Measurements from ENCODE around the gene HAUS7.

The HAUS7 gene

DNA sequence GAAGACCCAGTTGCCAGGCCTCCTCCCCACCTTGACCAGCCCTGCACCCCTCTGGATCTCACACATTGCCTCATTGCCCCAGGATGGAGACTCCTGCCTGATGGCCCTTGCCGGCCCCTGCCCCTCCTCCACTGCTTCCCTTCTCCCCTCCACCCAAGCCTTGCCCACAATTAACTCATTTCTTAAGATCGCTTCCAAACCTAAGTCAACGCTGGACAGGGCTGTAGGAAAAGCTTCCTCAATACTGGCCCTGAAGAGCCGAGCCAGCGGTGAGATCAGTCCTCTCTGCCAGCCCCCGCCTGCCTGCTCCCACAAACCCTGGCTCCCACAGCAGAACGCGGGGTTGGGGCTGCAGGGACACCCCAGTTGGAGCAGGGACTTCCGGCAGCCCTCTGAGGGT lies 7.5 kb upstream of the HAUS7 start:
- DNase-seq (ENCODE audit: low read depth, low spot score) = no peak

GRCh38 chrX:153477364-153477857 lies 7.0 kb upstream of the HAUS7 start:
- DNase-seq (ENCODE audit: low read depth, low spot score) = no peak

- DNase-seq (ENCODE audit: low read depth, low spot score) = no peak
Measured at GRCh38 chrX:153476666-153477363, 6.4 kb upstream of the HAUS7 start.

- no peak for DNase-seq (ENCODE audit: low read depth, low spot score)
Measured at GRCh38 chrX:153475751-153476281, 5.4 kb upstream of the HAUS7 start.

- DNase-seq (ENCODE audit: low read depth, low spot score) = no peak
Measured at GRCh38 chrX:153475271-153475670, 4.9 kb upstream of the HAUS7 start.

- DNase-seq (ENCODE audit: low read depth, low spot score) = no peak
Measured at GRCh38 chrX:153474718-153475117, 4.3 kb upstream of the HAUS7 start.

- no peak for DNase-seq (ENCODE audit: low read depth, low spot score)
Measured at GRCh38 chrX:153474266-153474665, 3.9 kb upstream of the HAUS7 start.

DNA sequence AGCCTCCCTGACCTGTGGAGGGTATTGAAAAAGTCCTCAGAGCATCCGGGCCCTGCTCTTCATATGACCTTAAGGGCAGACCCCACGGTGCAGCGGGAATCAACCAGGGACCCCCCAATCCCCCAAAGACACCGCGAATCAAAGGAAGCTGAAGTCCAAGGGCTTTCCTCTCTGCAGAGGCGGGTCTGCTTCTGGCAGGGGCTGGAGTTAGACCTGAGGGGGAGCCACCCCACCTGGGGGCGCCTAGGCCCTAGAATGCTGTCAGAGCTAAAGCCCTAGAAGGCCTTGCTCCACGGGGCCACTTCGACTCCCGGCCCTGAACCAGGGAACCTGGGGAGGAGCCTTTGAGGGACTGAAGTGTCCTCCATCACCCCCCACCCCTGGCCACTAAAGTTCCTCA lies 2.8 kb upstream of the HAUS7 start:
- no peak for DNase-seq (ENCODE audit: low read depth, low spot score)

- DNase-seq (ENCODE audit: low read depth, low spot score) = no peak
Measured at GRCh38 chrX:153471663-153472280, 1.4 kb upstream of the HAUS7 start.

DNA sequence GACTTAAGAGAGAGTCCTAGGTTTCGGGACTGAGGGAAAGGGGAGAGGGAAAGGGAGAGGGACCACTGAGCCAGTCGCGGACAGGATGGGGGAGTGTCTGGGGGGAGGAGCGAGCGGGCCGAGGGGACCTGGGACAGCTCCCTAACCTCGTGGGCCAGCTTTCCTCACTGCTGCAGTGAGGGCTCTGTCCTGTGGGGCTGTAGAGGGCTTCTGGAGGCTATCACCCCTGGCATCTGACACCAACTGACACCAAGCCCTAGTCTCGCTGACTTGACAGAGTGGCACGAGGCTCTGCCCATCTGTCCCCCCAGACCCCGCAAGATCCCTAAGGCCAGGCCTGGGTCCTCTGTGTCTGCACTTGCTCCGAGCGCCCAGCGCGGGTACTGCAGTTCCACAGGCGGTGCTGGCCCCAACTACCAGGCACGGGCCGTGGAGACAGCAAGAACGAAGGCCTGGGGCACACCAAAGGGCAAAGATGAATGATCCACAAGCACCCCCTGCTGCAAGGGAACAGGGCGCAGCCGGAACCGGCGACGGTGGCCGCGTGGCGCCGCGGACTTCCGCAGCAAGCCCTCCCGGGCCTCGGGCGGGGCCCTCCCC lies 465 bp downstream of the HAUS7 start:
- DNase-seq (ENCODE audit: low read depth, low spot score) = peak; percentile 4

- no peak for DNase-seq (ENCODE audit: low read depth, low spot score)
Measured at GRCh38 chrX:153468008-153468580, 2.3 kb downstream of the HAUS7 start.

DNA sequence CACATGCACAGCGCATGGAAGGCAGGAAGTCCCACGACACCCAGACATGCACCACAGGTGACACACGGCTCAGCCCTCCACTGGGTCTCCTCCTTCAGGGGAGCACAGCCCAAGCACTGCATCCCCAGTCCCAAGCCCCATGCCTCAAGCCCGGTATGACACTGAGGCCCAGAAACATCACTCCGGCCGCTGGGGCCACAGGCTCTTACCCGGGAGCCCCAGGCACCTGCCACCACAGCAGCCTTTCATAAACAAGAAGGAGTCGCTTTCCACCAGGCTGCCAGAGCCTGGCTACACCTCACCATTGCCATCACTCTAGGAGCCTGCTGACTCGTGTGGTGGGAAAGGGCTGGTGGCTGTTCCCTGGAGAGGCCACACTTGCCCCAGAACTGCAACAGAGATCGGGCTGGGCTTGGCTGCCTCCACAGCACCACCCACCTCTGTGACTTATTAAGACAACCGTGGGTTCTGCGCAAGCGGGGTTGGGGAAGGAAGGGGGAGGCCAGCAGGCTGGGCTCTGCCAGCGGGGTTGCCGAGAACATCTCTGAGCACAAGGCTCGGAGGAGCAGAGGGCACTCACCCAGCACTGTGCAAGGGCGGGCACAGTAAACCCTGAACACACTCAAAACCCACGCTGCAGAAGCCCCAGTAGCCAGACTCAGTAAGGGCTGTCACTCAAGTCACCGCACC lies 4.5 kb downstream of the HAUS7 start:
- no peak for DNase-seq (ENCODE audit: low read depth, low spot score)

- DNase-seq (ENCODE audit: low read depth, low spot score) = no peak
Measured at GRCh38 chrX:153464116-153464515, 6.3 kb downstream of the HAUS7 start.

- no peak for DNase-seq (ENCODE audit: low read depth, low spot score)
Measured at GRCh38 chrX:153463556-153463955, 6.8 kb downstream of the HAUS7 start.

GRCh38 chrX:153463031-153463430 lies 7.3 kb downstream of the HAUS7 start:
- no peak for DNase-seq (ENCODE audit: low read depth, low spot score)

DNA sequence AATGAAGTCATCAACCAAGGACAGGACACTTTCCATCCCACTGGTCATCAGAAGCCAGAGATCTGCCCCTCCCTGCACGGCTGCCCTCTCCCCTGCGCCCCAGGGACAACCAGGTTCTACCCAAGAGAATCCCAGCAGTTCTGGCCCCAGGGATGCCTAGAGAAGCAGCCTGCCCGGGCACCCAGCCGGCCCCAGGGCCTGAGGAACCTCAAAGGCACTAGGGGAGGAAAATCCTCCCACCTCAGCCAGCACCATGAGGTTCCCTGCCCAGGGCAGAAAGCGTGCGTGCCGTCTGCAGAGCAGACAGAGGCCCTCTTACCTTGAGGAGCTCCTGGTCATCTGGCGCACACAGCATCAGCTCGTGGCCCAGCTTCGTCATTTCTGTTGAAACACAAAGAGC lies 8.1 kb downstream of the HAUS7 start:
- no peak for DNase-seq (ENCODE audit: low read depth, low spot score)

DNA sequence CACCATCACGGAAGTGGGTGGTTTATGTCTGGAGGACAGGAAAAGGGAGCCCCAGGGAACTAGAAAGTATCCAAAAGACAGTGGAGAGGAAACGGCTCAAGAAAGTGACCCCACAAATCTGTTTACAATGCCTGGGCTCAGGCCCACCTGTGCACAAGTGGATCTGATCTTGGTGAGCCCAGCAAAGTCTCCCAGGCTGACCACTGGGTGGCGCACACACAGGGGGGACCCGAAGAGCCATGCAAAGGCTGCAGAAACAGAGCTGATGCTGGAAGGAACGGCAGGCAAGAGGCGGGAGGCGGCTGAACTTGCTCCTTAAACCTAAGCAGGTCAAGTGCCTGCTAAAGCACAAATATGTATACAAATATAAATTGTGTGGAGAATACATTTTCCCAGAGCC lies 9.6 kb downstream of the HAUS7 start:
- no peak for DNase-seq (ENCODE audit: low read depth, low spot score)

- no peak for DNase-seq (ENCODE audit: low read depth, low spot score)
Measured at GRCh38 chrX:153459986-153460385, 10.4 kb downstream of the HAUS7 start.

DNA sequence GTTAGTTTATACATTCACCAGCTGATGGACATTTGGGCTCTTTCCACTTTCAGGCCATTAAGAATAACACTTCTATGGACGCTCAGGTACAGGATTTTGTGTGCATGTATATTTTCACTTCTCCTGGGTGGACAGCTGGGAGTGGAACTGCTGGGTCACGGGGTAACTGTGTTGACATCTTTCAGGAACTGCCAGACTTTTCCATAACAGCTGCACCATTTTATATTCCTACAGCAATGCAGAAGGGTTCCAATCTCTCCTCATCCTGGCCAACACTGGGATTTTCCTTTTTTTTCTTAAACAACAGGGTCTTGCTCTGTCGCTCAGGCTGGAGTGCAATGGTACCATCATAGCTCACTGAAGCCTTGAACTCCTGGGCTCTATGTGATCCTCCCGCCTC lies 11.9 kb downstream of the HAUS7 start:
- DNase-seq (ENCODE audit: low read depth, low spot score) = no peak

DNA sequence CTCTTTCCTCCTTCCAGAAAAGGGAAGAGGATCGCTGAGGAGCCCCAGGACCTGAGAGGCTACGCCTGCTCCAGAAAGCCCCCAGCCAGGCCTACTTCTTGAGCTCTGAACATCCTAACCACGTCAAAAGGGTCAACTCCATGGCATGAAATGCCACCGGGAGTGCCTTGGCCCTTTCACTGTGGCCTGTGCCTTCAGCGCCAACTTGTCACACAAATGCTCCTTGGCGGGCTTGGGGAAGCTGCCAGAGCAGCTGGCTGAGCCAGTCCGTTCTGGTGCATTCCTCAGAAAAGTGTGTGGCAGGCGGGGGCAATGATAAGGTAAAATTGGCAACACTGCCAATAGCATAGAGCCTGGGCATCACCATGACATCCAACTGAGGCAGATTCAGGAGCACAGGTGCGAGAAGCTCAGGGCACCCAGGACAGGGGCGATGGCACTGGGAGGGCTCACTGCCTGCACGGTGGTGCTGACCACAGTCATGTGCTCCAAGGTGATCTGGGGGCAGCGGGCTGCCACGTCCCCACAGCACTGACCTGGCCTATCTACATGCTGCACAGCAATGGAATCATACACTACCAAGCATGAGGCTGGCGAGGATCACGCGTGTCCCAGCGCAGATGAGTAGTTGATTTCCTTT lies 12.4 kb downstream of the HAUS7 start:
- no peak for DNase-seq (ENCODE audit: low read depth, low spot score)

GRCh38 chrX:153457136-153457825 lies 13.1 kb downstream of the HAUS7 start:
- DNase-seq (ENCODE audit: low read depth, low spot score) = no peak

All from activated naive CD8-positive, alpha-beta T cell treated with anti-CD3 and anti-CD28 coated beads, Interleukin-2, amount 50 U/mL, for 16 hours (primary cell).